Stimulated activated CD4-positive, alpha-beta T cell treated with anti-CD3 and anti-CD28 coated beads, Interleukin-1b, Interleukin-23, amount 100 ng/mL, for 24 hours (primary cell): ENCODE measurements around the gene JAKMIP1.
A peak's percentile ranks its signal among the peaks of the same experiment; 100 is the strongest.
"Not testable (repeated sequence)": the region's sequence is repeated elsewhere in the genome, so short reads cannot be mapped to it uniquely, and the experiment has no call there.

ENCODE experiments used
- DNase-seq, 4 experiments: peaks; one replicate each; pipeline ENCODE4 v3.0.0-alpha.2; 2020; ENCODE audit warnings: low read depth in 4 of 4, low spot score in 1 of 4

The JAKMIP1 gene

DNA sequence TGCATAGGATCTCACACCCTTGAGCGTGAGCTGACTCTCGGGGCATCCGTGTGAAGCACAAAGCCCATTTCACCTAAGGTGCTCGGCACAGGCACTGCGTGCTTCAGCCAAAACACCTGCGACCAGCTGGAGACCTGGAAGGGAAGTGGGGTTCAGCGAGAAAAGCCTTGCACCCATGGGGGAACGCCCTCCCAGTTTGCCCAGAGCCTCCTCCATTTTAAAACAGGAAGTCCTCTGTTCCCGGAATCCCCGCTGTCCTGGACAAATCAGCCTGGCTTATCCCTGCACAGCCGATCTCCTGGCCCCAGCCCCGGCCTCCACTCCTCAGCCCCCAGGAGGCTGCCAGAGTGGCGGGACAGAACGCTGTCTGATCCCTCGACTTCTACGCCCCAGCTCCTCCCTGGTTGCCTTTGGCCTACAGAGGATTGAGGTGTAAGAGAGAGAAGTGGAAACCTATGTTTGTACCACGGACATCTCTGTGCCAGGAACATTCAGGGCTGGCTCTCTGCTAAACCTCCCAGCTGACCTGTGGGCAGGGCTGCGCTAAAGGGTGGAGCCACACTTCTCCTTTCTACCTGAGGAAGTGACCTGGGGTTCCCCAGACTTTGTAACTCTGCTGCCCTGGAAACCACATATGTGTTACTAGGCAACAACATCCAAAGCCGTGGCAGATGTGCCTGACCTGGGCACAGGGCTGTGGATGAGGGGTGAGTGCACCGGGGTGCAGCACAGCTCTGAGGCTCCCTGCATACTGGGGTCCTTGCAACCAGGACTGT, 178.3 kb downstream of the JAKMIP1 start:
- DNase-seq: no peak

- no peak for DNase-seq
Measured at GRCh38 chr4:6020613-6021012, 179.7 kb downstream of the JAKMIP1 start.

GRCh38 chr4:6019316-6020263, 180.8 kb downstream of the JAKMIP1 start:
- DNase-seq: peak in 1 of 4 experiments; percentile 4

DNA sequence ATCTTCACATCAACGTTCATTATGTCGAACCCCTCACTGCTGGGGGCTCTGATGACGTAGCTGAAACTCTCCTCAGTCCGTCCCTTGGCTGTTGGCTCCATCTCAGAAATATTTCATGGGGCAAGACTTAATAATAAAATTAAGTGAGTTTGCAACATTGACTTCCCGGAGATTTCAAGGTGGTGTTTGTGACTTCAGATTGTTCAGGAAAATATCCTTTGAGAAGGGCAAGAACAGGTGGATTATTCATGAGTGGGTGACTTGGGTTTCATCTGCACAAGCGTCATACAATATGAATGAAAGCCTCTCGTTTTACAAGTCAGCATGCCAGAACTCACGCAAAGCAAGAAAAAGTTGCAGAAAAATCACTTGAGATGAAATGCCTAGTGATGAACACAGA, 182.0 kb downstream of the JAKMIP1 start, which contains the start of gene C4orf50:
C4orf50 (minus strand) TSS at position 101 of the 400 bp plus-strand sequence.
- DNase-seq: no peak

GRCh38 chr4:6017800-6018199, 182.5 kb downstream of the JAKMIP1 start:
- no peak for DNase-seq

- no peak for DNase-seq
Measured at GRCh38 chr4:6017030-6017429, 183.3 kb downstream of the JAKMIP1 start.

DNA sequence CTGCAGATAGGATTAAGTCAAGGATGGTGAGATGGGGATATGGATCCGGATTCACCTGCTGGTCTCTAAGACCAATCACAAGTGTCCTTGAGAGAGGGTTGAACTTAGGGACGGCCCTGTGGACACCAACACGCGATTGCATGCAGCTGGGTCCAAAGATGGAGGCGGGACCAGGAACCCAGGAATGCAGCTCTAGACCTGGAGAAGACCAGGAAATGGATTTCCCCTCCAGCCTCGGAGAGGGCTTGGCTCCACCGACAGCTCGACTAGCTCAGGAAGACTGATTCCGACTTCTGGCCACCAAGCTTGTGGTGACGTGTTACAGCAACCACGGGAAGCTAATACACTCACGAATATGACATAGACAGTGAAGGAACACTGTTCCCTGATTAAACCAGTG, 186.8 kb downstream of the JAKMIP1 start:
- DNase-seq: no peak

GRCh38 chr4:6012200-6012599, 188.1 kb downstream of the JAKMIP1 start:
- no peak for DNase-seq

GRCh38 chr4:6011686-6012085, 188.7 kb downstream of the JAKMIP1 start:
- no peak for DNase-seq

DNA sequence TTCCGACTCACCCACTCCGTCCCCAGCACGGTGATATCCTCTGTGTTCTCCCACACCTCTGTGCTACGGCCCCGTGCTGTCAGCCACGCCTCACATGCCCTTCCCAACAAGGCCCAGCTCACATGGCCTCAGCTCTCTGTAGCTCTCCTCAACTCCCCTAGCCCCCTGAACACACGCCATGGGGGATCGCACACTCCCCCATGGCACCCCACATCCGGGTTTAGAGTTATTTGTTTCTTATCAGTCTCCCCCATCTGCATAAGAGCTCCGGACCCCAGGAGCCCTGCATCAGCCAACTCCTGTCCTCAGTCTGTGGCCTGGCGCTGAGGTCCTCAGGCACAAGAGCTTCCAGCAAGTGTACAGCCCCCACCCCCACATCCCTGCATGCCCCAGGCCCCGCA, 189.1 kb downstream of the JAKMIP1 start:
- no peak for DNase-seq

DNA sequence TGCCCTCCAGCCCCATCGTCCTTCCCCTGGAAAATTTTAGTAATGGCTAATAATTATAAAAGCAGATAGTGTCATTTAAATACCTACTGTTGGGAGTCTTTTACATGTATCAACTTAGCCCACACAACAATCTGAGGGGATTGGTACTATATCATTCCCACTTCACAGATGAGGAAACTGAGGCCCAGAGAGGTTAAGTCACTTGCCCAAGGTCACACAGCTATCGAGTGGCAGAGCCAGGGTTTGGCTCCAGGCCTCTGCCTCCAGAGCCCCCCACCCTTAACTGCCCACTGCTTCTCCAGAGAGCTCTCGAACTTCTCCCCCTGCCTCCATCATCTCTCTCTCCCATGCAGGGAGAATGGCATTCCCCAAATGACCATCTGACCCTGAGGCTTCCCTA, 189.6 kb downstream of the JAKMIP1 start:
- no peak for DNase-seq

DNA sequence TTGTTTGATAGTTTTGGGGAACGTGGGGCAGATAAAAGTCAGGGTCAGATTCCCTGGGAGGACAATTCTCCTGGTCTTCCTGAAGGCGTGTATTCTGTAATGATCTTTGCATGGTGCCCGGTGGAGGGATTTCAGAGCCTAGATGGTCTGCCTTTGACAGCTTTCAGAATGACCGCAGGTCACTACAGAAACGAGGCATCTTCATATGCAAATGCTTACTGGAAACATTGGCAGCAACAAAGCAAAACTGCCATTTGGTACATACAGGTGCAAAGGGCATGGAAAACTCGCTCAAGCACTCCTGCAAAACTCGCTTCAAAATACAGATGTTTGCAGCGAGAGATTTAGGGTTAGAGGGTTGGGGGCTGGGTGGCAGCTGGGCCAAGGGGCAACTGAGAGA, 190.9 kb downstream of the JAKMIP1 start:
- no peak for DNase-seq

GRCh38 chr4:6008766-6009385, 191.5 kb downstream of the JAKMIP1 start:
- DNase-seq: no peak

- no peak for DNase-seq
Measured at GRCh38 chr4:6008092-6008551, 192.2 kb downstream of the JAKMIP1 start.

DNA sequence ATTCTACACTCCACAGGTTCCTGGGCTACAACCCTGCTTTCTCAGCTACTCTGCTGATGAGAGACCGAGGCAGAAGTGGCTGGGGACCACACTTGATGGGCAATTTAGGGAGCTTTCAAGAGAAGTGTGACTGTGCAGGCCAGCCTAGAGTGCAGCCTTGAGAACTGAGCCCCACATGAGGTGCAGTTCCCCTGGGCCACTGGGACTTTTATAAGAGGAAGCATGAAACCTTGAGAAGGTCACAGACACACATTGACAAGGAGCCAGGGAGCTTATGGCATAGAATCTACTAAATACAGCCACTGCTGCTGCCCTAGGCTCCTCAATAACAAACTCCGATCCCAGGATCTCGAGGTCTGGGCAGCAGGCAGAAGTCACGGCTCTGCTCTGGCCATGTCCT, 195.2 kb downstream of the JAKMIP1 start:
- DNase-seq: no peak

- not testable (repeated sequence) for DNase-seq
Measured at GRCh38 chr4:6003485-6003884, 196.9 kb downstream of the JAKMIP1 start.

DNA sequence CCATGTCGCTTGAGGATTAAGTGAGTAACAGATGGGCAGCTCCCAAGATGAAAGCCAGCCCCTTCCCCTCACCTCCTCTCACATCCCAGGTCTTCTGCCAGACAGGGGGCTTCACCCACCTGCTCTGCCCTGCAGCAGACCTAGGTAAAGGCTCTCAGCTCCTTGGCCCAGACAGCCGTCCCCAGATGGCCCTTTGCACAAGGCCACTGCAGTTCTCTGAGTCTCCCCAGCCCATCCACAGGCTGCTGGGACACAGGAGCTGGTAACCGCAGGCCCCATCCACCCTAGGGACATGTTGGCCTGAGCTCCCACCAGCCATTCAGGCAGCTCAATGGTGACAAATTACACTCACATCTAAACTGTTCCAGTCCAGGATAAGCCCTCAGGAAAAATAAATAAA, 197.4 kb downstream of the JAKMIP1 start:
- no peak for DNase-seq

DNA sequence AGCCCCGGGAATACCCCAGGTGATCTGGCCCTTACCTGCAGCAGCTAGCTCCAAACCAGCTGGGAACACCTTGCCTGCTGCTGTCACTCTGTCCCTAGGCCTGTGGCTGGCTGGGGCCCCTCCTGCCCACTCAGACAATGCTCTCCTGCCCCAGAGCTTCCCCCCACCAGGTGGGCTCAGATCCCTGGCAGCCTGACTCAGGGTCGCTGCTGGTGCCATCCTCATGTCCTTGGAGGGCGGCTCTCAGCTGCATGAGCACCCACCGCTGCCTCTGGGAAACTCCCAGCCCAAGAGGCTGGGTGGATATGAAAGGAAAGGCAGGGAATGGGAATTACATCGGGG, 197.9 kb downstream of the JAKMIP1 start:
- no peak for DNase-seq

DNA sequence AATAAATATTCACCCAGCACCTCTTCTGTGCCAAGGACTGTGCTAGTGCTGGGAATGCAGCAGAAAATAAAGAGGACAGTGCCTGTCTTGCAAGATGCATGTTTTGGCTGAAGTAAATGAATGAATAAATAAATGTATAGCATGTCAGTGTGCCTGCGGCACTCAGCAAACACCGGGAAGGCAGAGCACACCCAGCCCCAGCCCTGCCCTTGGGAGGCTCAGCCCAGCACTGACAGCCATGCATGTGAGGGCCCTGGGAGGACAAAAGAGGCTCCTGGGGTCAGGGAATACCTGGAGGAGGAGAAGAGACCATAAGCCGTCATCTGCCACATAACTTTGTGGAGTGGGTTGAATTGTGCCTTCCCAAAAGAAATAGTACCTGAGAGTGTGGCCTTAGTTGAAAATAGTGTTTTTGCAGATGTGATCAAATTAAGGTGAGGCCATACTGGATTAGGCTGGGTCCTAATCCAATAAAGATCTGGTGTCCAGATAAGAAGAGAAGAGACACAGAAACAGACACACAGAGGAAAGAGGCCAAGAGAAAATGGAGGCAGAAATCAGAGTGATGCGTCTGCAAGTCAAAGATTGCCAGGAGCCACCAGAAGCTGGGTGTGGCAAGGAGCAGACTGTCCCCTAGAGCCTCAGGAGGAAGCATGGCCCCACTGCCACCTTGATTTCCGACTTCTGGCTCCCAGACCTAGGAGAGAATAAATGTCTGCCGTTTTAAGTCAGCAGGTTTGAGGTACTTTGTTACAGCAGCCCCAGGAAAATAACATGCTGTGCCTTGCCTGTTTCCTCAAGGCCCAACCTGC, 198.5 kb downstream of the JAKMIP1 start:
- DNase-seq: no peak

DNA sequence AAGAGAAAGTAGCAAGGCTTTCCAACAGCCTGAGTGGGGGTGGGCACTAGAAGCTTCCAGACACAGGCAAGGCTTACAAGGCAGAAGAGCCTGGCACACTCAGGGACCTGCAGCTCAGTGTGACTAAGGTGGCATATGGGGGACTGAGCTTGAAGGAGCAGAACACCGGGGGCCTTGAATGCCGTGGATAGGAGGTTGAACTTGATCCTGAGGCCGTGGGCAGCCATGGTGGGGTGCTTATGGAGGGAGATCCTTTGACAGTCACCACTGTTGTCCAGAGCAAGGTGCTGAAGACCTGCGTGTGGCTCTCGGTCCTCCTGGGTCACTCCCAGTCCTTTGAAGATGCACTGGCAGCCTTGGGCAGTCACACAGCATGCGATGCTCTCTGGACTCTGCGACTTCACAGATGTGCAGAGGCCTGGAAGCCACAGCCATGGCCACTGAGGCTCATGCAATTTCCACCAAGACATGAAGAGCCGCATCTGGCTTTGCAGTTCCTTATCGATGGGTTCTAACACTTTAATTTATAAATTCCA, 200.5 kb downstream of the JAKMIP1 start:
- no peak for DNase-seq

GRCh38 chr4:5999356-5999755, 201.0 kb downstream of the JAKMIP1 start:
- no peak for DNase-seq
